ENCODE measurements around the gene HCN1.
"Not testable (repeated sequence)": the region's sequence is repeated elsewhere in the genome, so short reads cannot be mapped to it uniquely, and the experiment has no call there.

Gene HCN1

GRCh38 chr5:45617859-45618416 lies 78.2 kb downstream of the HCN1 start:
- no peak for DNase-seq (ENCODE audit: low spot score)

GRCh38 chr5:45609661-45610060 lies 86.5 kb downstream of the HCN1 start:
- DNase-seq (ENCODE audit: low spot score), result no peak

DNA sequence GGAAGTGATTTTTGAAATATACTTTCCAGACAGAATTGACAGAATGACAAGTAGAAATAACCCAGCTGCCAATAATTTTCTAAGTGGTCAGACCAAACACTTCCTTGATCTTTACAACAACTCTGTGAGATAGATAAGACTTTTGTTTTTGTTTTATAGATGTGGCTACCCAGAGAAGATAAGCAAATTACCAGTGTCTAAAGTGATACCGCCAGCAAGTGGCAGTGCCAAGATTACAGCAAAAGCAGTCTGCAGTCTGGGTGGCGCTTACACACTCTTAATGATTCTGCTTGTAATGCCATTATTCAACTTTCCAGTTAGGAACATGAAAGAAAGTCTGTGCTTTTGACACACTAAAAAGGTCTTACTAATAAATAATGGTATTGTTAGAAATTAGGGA lies 92.1 kb downstream of the HCN1 start:
- DNase-seq (ENCODE audit: low spot score), result no peak

DNA sequence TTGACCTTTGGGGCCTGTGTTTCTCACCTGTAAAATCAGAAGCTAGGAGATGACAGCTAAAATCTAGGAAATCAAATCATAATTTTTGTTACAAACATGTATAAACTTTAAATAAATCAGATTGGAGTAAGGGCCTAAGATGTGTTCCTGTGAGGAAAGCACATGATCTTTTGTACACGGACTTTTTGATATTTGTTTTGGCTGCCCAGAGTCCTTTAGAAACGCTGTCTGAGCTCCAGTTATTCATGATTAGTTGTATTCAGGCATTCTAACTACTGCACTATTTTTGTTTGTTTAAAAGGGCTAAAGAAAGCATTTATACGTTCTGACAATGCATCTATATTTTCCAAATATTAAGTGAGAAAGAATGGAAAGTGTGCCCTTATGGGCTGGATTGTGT lies 94.8 kb downstream of the HCN1 start:
- no peak for DNase-seq (ENCODE audit: low spot score)

GRCh38 chr5:45596320-45596719 lies 99.9 kb downstream of the HCN1 start:
- no peak for DNase-seq (ENCODE audit: low spot score)

- not testable (repeated sequence) for DNase-seq (ENCODE audit: low spot score)
These were observed 110.2 kb downstream of the HCN1 start for GRCh38 chr5:45586001-45586400.

GRCh38 chr5:45578270-45578669 lies 117.9 kb downstream of the HCN1 start:
- DNase-seq (ENCODE audit: low spot score), result no peak

- DNase-seq (ENCODE audit: low spot score), result no peak
These were observed 127.4 kb downstream of the HCN1 start for GRCh38 chr5:45568813-45569212.

DNA sequence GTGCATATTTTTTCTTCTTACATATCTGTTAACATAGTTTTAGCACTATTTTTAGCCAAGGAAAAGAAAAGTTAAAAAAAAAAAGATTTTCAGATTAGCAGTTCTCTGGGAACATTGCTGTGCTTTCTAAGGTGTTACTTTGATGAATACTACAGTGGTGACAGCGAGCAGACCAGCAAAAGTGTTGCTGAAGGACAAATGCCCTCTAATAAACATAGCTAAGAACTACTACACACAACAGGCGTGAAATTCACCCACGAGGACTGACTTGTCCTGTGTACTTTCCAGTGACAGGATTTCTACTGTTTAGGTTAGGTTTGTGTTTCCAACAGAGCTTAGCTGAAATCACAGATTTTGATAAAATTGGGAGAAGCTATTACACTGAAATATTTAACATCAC lies 153.8 kb downstream of the HCN1 start:
- no peak for DNase-seq (ENCODE audit: low spot score)

DNA sequence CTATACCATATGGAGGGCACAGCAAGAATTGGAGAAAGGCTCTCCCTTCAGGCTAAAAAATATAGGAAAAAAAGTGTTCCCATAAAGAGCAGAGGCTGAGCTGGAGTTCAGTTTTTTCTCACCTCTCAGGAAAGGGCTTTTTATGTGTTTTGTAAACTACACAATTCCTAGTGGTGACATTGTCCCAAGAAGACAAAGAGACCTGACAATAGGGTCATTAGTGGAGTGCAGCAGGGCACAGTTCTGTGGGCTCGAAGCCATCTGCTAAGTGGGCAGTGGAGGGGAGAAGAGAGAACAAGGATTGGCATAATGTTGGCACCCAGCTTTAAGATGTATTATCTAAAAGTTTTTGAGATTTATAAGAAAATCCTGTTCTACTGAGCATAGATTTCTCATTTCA lies 162.5 kb downstream of the HCN1 start:
- DNase-seq (ENCODE audit: low spot score), result no peak

- no peak for DNase-seq (ENCODE audit: low spot score)
These were observed 163.2 kb downstream of the HCN1 start for GRCh38 chr5:45532826-45533624.

DNA sequence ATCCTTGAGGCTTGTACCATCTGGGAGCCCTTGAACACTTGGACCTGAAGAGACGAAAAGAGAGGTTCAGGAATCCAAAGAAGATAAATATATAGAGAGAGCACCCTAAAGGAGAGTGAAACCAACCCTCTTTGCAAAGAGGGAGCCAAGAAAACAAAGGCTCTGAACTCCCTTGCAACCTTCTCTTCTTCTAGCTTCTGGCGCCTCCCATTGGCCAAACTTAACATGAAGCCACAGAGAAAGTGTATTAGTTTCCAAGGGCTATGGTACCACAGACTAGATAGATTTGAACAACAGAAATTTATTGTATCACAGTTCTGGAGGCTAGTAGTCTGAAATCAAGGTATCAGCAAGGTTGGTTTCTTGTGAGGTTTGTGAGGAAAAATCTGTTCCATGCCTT lies 175.1 kb downstream of the HCN1 start:
- peak; percentile 36 for DNase-seq (ENCODE audit: low spot score)

DNA sequence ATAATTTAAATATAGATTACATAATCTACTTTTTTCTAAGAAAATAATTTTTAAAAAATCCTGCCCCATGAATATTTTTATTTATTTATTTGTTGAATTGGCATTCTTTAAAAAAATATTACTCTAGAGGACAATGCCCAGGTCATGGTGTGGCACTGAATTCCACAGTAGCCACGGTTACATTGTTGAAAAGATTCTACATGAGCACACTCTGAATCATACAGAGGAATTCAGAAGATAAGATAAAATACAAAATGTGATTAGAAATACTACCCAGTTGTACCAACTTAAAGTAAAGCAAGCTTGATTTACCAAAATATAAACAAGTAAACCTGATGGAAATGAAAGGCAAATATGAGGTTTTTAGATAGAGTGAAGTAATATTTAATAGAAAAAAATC lies 183.7 kb downstream of the HCN1 start:
- DNase-seq (ENCODE audit: low spot score), result no peak

DNA sequence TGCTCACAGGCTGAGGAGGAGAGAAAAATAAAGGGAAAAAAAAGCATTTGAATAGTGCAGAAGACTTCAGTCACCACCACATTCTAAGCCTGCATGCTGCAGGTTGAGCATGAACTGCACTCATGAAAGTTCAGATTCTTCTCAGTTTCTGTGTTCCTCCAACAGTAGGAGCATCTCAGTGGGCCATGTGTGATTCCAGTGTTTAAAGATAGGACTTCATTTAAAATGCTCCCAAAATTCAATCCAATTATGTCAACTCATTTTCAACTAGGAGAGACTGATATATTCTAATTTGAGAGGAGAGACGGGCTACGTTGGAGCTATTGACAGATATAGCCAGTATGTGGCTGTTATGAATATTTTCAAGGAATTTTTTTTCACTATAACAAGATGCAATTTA lies 186.8 kb downstream of the HCN1 start:
- DNase-seq (ENCODE audit: low spot score), result no peak

DNA sequence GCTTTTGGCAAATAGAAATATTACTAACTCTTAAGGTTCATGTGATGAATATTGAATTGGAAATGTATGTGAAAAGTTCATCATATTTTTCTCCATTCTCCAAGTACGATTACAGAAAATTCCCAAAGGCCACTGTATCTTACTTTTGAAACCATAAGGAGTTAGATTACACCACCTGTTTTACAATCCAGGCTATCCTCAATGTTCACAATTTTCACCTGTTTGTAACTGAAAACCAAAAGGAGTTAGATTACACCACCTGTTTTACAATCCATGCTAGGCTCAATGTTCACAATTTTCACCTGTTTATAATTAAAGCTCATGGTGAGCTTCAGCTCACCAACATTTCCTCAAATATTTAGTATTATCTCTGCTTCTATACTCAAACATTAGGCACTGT lies 188.0 kb downstream of the HCN1 start:
- DNase-seq (ENCODE audit: low spot score), result no peak

GRCh38 chr5:45507178-45507577 lies 189.0 kb downstream of the HCN1 start:
- peak; percentile 56 for DNase-seq (ENCODE audit: low spot score)

GRCh38 chr5:45499006-45499405 lies 197.2 kb downstream of the HCN1 start:
- not testable (repeated sequence) for DNase-seq (ENCODE audit: low spot score)

GRCh38 chr5:45491368-45491767 lies 204.8 kb downstream of the HCN1 start:
- DNase-seq (ENCODE audit: low spot score), result no peak

- DNase-seq (ENCODE audit: low spot score), result no peak
These were observed 211.4 kb downstream of the HCN1 start for GRCh38 chr5:45484781-45485180.

DNA sequence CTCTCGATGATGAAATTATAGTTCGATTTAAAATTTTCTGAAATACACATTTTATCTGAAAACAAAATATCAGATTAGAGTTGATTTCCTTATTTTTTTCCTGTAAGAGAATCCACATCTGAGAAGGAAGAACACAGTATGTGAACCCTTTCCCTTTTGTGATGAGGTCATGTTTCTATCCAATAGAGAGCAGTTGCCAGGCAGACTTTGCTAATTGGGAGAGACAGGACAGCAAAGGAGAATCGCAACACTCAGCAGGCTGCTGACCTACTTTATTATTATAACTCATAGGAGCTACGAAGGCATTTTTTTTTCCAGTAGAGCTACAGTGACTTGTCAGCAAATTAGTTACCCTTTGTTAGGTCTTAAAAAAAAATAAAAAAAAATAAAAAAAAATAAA lies 242.1 kb downstream of the HCN1 start:
- DNase-seq (ENCODE audit: low spot score), result peak; percentile 25

- not testable (repeated sequence) for DNase-seq (ENCODE audit: low spot score)
These were observed 251.3 kb downstream of the HCN1 start for GRCh38 chr5:45444856-45445255.

- no peak for DNase-seq (ENCODE audit: low spot score)
These were observed 255.7 kb downstream of the HCN1 start for GRCh38 chr5:45440466-45440865.

- no peak for DNase-seq (ENCODE audit: low spot score)
These were observed 258.4 kb downstream of the HCN1 start for GRCh38 chr5:45437752-45438151.

Data from D341Med (cell line).